AG04450 (cell line): ENCODE results near the gene ANKS6. TPM values are rescaled to one million over a fixed set of nuclear protein-coding genes. Genes with fewer than 3 reads are reported as not detected.

ENCODE experiments used
- CTCF ChIA-PET: fragments of 300-600, 350-600 bp; formaldehyde crosslinking; extraction: SDS; loops from one replicate; lab custom pipeline; 2022; ENCODE audit warnings: antibody characterized with exemption, inconsistent platforms; lab: Charles Lee
- POLR2A ChIA-PET: fragments of 350-600 bp; formaldehyde crosslinking; extraction: SDS; loops from one replicate; lab custom pipeline; 2021; ENCODE audit warnings: antibody characterized with exemption, inconsistent platforms; lab: Yijun Ruan, JAX
- DNase-seq: peaks from one replicate; pipeline ENCODE4 v3.0.0-alpha.2; 2011; ENCODE audit warnings: low read depth, low spot score
- H3K27ac ChIP-seq: one replicate; pipeline ENCODE4 v1.5.1; 2012; ENCODE audit warnings: low read depth, low read length, control low read depth
- H3K27me3 ChIP-seq: one replicate; pipeline ENCODE4 v1.6.0; 2012; ENCODE audit warnings: low read length; ENCODE audit not compliant: control insufficient read depth, insufficient read depth
- H3K4me3 ChIP-seq: 2 replicates; pipeline ENCODE4 v1.5.1; 2011; ENCODE audit warnings: mild to moderate bottlenecking, low read depth, low read length, control low read depth
- H3K9me3 ChIP-seq: 2 replicates; pipeline ENCODE4 v1.5.1; 2012; ENCODE audit warnings: low read length; ENCODE audit not compliant: control insufficient read depth, insufficient read depth
- polyA plus RNA-seq: library from polyadenylated mRNA; depleted of rRNA; stranded (reverse); fragments of >200 nt; gene quantifications from 2 replicates; pipeline ENCODE4 v1.2.3, GENCODE V29; 2011
- TF ChIP-seq, protein P1 (sequence below): IDR thresholded peaks from 2 replicates; pipeline ENCODE4 v1.5.1; 2011; ENCODE audit warnings: low read depth, low read length, control low read depth, inconsistent platforms

Gene ANKS6
- polyA plus RNA-seq, 1 experiment, result 10.5 TPM

DNA sequence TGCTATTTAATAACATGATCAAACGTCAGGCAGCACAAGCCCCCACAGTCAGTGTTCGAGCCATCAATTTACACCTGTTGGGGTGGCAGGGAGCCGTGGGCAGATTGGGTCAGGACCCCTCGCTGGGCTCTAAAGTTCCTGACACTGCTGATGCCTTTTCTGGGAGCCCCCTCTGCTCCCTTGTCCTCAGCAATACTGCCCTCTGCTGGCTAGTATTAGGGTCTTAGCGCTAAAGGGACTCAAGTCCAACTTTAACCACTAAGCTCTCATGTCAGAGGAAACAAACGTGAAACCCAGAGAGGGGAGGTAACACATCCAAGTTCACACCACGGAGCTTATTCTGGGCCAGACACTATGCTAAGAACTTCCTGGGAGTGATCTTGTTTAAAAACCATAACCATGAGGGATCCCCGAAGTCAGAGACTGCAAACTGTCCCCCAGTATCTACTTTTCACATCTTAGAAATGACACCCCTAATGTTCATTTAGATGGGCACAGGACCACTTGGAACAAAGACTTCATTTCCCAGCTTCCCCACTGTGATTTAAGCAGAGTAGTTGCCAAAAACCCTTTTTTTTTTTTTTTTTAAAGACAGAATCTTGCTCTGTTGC lies 20.4 kb downstream of the ANKS6 start:
- DNase-seq, result peak; percentile 52
- TF ChIP-seq, protein P1, sequence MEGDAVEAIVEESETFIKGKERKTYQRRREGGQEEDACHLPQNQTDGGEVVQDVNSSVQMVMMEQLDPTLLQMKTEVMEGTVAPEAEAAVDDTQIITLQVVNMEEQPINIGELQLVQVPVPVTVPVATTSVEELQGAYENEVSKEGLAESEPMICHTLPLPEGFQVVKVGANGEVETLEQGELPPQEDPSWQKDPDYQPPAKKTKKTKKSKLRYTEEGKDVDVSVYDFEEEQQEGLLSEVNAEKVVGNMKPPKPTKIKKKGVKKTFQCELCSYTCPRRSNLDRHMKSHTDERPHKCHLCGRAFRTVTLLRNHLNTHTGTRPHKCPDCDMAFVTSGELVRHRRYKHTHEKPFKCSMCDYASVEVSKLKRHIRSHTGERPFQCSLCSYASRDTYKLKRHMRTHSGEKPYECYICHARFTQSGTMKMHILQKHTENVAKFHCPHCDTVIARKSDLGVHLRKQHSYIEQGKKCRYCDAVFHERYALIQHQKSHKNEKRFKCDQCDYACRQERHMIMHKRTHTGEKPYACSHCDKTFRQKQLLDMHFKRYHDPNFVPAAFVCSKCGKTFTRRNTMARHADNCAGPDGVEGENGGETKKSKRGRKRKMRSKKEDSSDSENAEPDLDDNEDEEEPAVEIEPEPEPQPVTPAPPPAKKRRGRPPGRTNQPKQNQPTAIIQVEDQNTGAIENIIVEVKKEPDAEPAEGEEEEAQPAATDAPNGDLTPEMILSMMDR, result peak; percentile 89
- Histone ChIP-seq H3K9me3 (peaks cover under 1% of the 10 kb centered on the region; the same call in 1 of the 2 replicates), H3K27ac (no peak overlapping the region), H3K4me3 (no peak overlapping the region), H3K27me3 (no peaks in the 10 kb centered on the region)
- ChIA-PET CTCF (interaction anchor here (0.6 to 6.1 kb wide), 96 partner anchors 9 to 1525 kb away, joined by 3 to 197 read pairs (median 4); partner anchors contain the start of genes GALNT12 and TRIM14), POLR2A (interaction anchor here (0.7 kb wide), 1 partner anchor 460 kb away, joined by 4 read pairs; no protein-coding TSS in a partner anchor)

DNA sequence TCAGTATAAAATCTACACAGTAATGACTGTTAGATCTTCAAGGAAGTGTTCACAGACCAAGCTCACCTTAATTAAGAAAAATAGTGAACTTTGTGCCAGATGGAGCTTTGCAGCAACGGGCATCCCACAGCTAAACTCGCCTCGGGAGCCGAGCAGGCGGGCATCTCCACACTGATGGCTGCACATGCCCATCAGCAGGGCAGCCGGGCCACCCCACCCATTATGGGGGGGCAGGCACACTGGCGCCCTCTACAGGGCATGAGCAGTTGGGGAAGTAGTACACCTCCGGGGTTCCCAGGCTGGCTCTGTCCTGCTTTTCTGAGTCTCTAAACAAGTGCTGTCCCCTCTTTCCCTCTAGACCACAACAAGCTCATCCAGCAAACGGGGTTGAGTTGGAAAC lies 21.6 kb downstream of the ANKS6 start:
- DNase-seq, result no peak

DNA sequence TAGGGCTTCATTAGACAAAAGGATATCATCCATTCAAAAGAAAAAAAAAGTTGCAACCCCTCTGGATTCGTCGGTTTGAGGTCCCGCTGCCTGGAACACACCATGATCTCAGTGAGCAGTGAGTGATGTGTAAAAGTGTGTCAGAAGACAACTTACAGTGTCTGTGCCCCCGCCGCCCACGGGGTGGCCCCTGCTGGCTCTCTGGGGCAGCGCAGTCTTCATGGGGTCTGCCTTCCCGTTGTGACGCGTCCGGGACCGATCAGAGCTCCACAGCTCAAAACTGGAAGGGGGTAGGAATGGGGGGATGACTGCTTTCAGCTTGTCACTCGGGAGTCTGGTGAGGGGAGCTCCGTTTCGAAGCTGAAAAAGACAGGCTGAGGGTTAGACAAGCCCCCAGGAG lies 22.6 kb downstream of the ANKS6 start:
- H3K27me3 ChIP-seq, result no peaks in the 10 kb centered on the region
- no peak for DNase-seq
- CTCF ChIA-PET, result interaction anchor here (2.8 to 6.1 kb wide), 5 partner anchors 14 to 459 kb away, joined by 16 to 197 read pairs (median 65); no protein-coding TSS in a partner anchor
- H3K27ac ChIP-seq, result no peak overlapping the region
- TF ChIP-seq, protein P1, result no peak
- no peak overlapping the region for H3K4me3 ChIP-seq
- POLR2A ChIA-PET, result no interaction called here
- peaks cover 4% of the 10 kb centered on the region; the same call in 1 of the 2 replicates for H3K9me3 ChIP-seq

More for the DNA sequence above, 21.6 kb downstream of the ANKS6 start:
- Histone ChIP-seq H3K27ac (no peak overlapping the region), H3K27me3 (no peaks in the 10 kb centered on the region), H3K4me3 (no peak overlapping the region), H3K9me3 (peaks cover 4% of the 10 kb centered on the region; the same call in 1 of the 2 replicates)
- POLR2A ChIA-PET, result no interaction called here
- CTCF ChIA-PET, result interaction anchor here (0.6 to 6.1 kb wide), 55 partner anchors 9 to 701 kb away, joined by 3 to 197 read pairs (median 5); partner anchors contain the start of genes GALNT12 and TBC1D2
- TF ChIP-seq, protein P1, result peak; percentile 63

DNA sequence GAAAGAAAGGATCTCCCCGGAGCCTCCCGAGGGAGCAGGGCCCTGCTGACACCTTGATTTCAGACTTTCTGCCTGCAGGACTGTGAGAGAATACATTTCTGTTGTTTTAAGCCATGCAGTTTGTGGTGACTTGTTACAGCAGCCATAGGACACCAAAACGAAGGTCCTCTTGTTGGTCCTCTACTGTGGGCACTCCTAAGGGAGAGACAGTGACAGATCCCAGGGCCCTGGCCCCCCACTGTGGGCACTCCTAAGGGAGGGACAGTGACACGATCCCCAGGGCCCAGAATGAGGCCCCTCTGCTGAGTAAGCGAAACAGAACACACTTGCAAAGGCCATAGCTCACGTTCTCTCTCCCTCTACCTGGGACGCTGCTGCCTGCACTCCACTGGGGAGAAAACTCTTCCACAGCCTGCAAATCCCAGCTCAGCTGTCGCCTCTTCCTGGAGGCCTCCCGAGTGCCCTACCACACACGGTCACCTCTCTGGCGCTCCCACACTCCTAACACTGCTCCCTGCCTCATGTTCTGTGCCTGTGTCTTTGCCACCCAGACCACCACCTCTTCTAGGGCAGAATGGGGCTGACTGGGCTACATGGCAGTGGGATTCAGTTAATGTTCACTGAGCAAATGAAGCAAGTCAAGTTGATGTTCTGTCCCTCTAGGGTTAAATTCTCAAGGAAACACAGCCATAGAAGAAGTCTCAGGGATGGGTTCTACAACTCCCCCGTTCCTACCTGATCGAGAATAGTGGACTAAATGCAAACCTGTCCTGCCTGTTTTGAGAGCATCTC lies 23.8 kb downstream of the ANKS6 start:
- H3K27ac ChIP-seq, result no peak overlapping the region
- H3K4me3 ChIP-seq, result no peak overlapping the region
- TF ChIP-seq, protein P1, result no peak
- DNase-seq, result no peak
- H3K9me3 ChIP-seq, result peaks cover 4% of the 10 kb centered on the region; the same call in 1 of the 2 replicates
- no peaks in the 10 kb centered on the region for H3K27me3 ChIP-seq
- POLR2A ChIA-PET, result no interaction called here
- CTCF ChIA-PET, result interaction anchor here (0.6 to 4.6 kb wide), 2 partner anchors 14 to 23 kb away, joined by 4 to 72 read pairs; no protein-coding TSS in a partner anchor
